SKM-1 (cell line): ENCODE measurements around the gene PNMA6E.

Experiments used
- DNase-seq: peaks from one replicate; lab custom pipeline; 2025; ENCODE audit not compliant: unreplicated experiment; lab: John Stamatoyannopoulos, UW

Gene PNMA6E

DNA sequence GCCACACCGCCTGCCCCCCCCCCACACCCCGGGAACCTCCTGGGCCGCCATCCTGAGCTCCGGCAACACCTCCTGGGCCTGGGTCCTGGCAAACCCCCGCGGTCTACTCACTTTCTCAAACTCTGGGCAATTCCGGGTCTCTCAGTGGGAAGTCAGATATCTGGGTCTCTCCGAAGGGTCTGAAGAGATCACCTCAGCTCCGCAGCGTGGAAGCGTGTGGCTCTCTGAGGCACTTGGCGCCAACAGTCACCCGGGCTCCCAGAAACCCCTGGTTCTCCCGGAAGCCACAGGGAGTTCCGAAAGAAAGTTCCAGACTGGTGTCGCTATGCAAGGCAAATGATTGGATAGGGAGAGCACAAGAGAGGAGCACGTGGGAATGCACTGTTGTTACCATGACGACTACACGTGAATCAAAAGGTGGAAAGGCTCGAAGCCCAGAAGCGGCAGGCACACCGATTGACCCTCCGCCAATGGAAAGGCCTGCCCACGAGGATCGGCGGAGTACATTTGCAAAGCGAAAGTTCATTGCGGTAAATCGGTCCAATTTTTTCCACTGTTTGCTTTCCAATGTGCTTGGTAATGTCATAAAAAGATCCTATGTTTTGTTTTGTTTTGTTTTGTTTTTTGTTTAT, at the start of gene PNMA6E:
Gene PNMA6E, minus strand, starts transcription at position 218 of the 632 bp plus-strand sequence. CDS start 2,501 bp downstream, outside the sequence.
- no peak for DNase-seq

DNA sequence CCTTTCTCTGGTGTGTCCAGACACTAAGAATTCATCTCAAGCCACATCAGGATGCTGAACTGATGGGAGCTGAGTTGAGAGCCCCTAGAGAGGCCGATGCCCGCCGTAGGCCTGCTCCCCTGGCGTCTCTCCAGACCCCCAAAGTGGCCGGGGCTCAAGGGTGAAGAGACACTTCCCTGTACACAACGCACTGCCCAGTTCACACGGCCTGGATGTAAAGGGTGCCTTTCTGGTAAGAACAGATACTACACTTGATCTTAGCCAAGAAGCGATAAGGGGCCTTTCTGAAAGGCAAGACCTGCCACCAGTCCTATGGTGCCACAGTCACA, 49.8 kb upstream of the PNMA6E start:
- DNase-seq, result no peak

DNA sequence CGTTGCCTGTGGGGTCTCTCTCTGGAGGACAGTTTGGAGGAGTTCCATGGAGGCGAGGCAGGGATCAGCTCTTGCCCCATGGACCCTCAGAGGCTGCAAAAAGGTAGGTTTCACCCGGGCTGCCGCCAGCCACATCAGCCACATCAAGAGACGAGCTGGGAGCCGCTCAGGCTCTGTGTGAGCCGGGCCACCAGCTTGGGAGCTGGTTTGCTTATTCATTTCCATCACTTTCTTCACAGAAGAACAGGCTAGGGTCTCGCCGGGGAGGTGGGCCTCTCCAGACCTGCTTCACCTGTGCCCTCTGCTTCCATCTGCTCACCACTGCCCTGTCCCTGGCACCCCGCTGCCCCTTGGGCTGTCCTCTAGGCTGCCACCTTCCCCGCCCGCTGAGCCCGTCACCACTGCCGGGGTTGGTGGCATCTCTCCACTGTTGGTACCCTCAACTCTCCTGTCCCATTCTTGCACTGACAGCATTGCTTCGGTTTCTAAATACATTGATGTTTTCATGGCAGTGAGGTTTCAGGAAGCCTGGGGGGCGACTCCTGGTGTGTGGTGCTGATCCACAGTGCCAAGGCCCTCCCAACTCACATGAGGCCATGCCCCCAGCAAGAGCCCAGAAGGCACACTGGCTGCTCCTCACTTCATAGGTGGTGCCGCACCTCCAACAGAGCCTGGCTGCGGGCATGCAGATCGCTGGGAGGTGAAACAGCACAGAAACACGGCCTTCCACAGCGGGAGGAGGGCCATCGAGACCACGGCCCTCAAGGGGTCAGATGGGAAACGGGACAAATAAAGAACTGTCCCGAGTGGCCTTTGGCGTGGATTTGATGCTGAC, 49.2 kb upstream of the PNMA6E start:
- no peak for DNase-seq

- DNase-seq, result no peak
These were observed 48.4 kb upstream of the PNMA6E start for GRCh38 chrX:153449368-153450113.

GRCh38 chrX:153448556-153449367, 47.6 kb upstream of the PNMA6E start:
- DNase-seq, result no peak

- no peak for DNase-seq
These were observed 46.4 kb upstream of the PNMA6E start for GRCh38 chrX:153447581-153447960.

DNA sequence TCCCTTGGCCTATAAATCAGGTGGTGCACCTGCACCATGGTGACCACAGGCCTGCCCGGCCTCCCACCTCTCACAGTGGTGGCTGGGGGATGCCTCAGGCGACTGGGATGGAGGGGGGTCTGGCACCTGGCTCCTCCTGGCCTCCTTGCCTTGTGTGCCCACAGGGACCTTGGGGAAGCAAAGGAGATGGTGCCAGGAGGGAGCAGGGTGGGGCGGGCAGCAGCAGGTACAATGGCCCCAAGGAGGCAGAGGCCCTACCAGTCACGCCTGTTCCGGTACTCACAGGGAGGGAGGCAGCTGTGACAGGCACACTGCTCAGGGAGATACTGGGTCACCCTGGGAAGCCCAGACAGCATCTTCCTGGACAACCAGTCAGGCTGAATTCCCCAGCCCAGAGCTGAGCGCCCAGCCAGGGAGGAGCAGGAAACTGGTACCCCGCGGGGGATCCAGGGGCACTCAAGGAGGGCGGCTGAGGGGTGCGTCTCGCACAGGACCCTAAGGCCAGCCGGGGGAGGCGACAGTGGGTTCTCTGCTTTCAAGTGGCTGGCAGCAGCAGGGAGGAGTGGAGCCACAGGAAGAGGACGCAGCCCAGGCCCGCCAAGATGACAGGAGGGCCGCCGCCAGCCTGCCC, 45.9 kb upstream of the PNMA6E start:
- no peak for DNase-seq

DNA sequence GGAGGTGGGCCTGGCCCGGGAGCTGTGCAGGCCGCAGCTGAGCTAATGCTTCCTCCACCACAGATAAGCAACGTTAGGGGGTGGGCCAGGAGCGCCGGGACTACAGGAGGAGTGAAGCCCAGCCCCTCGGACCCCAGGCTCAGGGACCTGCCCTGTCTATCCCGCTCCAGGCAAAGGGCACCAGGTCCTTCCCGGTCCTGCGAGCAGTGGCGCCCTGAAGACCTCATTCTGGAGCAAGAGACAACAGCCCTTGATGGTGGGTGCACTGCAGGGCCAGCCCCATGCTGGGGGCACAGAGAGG, 45.4 kb upstream of the PNMA6E start:
- no peak for DNase-seq

GRCh38 chrX:153445856-153446635, 44.9 kb upstream of the PNMA6E start, which contains the start of gene TREX2:
TREX2 (minus strand) TSS chrX:153446056; CDS start chrX:153445430, 626 bp downstream.
- DNase-seq, result no peak

DNA sequence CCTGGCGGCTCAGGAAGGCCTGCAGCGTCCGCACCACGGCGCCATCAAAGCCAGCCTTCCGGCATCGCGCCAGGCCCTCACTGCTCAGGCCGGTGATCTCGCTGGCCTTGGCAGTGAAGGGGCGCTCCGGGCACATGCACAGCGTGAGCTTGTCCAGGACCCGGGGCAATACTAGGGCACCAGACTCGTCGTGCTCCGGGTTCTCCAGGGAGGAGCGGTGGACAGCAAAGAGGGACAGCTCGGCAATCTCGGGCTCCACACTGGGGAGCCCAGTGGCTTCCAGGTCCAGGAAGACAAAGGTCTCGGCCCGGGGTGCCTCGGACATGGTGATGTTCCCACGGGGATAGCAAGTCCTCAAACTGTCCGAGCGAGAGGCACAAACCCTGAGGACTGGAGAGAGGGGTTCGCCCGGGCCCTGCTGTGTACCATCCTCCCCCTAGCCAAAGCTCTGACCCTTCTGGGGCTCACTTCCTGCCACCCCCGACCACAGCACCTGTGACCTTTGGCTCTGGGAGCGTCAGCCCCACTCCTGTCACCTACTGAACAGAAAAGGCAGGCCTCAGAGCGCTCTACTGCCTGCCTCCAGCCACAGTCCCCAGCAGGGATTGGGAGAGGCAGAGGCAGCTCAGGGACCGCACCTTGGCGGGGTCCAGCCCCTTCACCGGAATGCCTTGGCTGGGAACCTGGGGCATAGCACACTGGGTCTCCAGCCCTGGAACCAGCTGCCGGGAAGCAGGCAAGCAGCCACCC, 44.1 kb upstream of the PNMA6E start:
- DNase-seq, result no peak

DNA sequence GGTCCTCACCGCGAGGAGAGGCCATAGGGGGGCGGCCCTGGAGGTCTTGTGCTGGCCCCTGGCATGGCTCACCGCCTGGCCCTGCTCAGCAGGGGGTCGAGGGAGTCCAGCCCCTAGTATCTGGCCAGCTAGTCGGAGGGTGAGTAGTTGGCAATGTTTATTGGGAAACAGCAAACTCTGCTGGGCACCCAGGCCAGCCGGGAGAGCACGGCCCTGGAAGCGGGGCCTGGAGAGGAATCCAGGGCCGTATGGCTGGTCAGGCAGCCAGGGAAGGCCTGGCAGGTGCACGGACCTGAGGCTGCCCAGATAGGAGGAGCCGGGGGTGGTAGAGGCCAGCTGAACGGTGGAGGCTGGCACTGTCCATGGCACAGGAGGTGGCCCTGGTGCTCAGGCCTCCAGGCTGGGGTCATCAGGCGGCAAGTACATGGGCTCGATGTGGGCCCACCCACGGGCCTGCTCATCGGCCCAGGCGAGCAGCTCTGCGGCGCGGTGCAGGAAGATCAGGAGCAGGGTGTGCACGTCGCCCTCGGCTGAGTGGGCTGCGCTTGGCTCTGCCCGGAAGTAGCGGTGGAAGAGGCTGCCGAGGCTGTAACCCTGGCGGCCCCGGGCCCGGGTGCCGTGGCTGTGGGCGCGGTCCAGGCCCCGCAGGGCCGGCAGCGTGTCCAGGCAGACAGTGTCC, 43.3 kb upstream of the PNMA6E start:
- DNase-seq, result no peak

GRCh38 chrX:153443476-153444332, 42.6 kb upstream of the PNMA6E start:
- DNase-seq, result no peak

GRCh38 chrX:153442463-153442862, 41.3 kb upstream of the PNMA6E start:
- DNase-seq, result no peak

- DNase-seq, result no peak
These were observed 40.8 kb upstream of the PNMA6E start for GRCh38 chrX:153441981-153442380.

GRCh38 chrX:153441296-153441695, 40.1 kb upstream of the PNMA6E start:
- no peak for DNase-seq

- no peak for DNase-seq
These were observed 39.5 kb upstream of the PNMA6E start for GRCh38 chrX:153440556-153441135.

- DNase-seq, result no peak
These were observed 38.8 kb upstream of the PNMA6E start for GRCh38 chrX:153439977-153440376.
